Left ventricle myocardium inferior (tissue), 1 donor: ENCODE data around the gene KDF1. TPM values are rescaled to one million over a fixed set of nuclear protein-coding genes. Genes with fewer than 3 reads are reported as not detected.
A peak's percentile ranks its signal among the peaks of the same experiment; 100 is the strongest.

Experiments
- DNase-seq: peaks from one replicate; pipeline ENCODE4 v3.0.0-alpha.2; 2020
- H3K27ac ChIP-seq: fragments of 200-600 bp; replicated peaks from 2 replicates; pipeline ENCODE4 v1.8.0; 2021
- H3K27me3 ChIP-seq: fragments of 200-600 bp; 2 replicates; pipeline ENCODE4 v1.8.0; 2021; ENCODE audit warnings: low read depth
- H3K36me3 ChIP-seq: fragments of 200-600 bp; 2 replicates; pipeline ENCODE4 v1.8.0; 2021
- H3K4me1 ChIP-seq: fragments of 200-600 bp; 2 replicates; pipeline ENCODE4 v1.8.0; 2021
- H3K4me3 ChIP-seq: fragments of 200-600 bp; 2 replicates; pipeline ENCODE4 v1.8.0; 2021; ENCODE audit warnings: mild to moderate bottlenecking, moderate library complexity
- H3K9me3 ChIP-seq: fragments of 200-600 bp; replicated peaks from 2 replicates; pipeline ENCODE4 v1.8.0; 2021
- CTCF ChIP-seq: fragments of 200-600 bp; IDR thresholded peaks from 2 replicates; pipeline ENCODE4 v1.8.0; 2021; ENCODE audit warnings: antibody characterized with exemption, mild to moderate bottlenecking, borderline replicate concordance
- intact Hi-C: fragments of 100-400 bp; cut with micrococcal nuclease; formaldehyde crosslinking; loops from one replicate; pipeline ENCODE4 v1.11.0; 2022
- total RNA-seq: library from RNA; stranded (reverse); fragmentation: NEBNext Ultra II Directional; extraction: Animal tissue kit (Norgen Biotek cat#: 25700); gene quantifications from one replicate; pipeline ENCODE4 v1.2.1, GENCODE V29; 2021
- donor health status: DM: no; HTN: yes; CAD: no; lungs with severe emphysema.

The KDF1 gene
- total RNA-seq, 1 donor from 2014 or later, result 0.27 TPM

- H3K4me1 ChIP-seq, result peaks cover 87% of the 10 kb centered on the region
- no peak for TF ChIP-seq CTCF
- no peak for DNase-seq
Observed at GRCh38 chr1:27000090-27000816, 40.0 kb upstream of the KDF1 start.

GRCh38 chr1:26999440-26999987 lies 39.2 kb upstream of the KDF1 start:
- Histone ChIP-seq H3K36me3 (no peaks in the 10 kb centered on the region), H3K4me1 (peaks cover 87% of the 10 kb centered on the region), H3K4me3 (no peak overlapping the region), H3K27me3 (peaks cover 26% of the 10 kb centered on the region), H3K9me3 (no peaks in the 10 kb centered on the region), H3K27ac (peak overlapping the region; percentile 91)
- peak; percentile 78 for DNase-seq
- no peak for TF ChIP-seq CTCF
- intact Hi-C loops, result loop anchor here (5.0 kb wide), 1 partner anchor 98 kb away; no protein-coding TSS in a partner anchor

More at GRCh38 chr1:27000090-27000816, 40.0 kb upstream of the KDF1 start:
- Histone ChIP-seq H3K27ac (peak overlapping the region; percentile 91), H3K9me3 (no peaks in the 10 kb centered on the region), H3K27me3 (peaks cover 18% of the 10 kb centered on the region), H3K4me3 (no peak overlapping the region), H3K36me3 (no peaks in the 10 kb centered on the region)
- intact Hi-C loops, result no loop called here

- Histone ChIP-seq H3K27me3 (peaks cover 33% of the 10 kb centered on the region), H3K27ac (peak overlapping the region; percentile 91), H3K9me3 (no peaks in the 10 kb centered on the region), H3K4me1 (peaks cover 84% of the 10 kb centered on the region), H3K36me3 (no peaks in the 10 kb centered on the region), H3K4me3 (peak overlapping the region; percentile 56)
- intact Hi-C loops, result loop anchor here (5.0 kb wide), 1 partner anchor 99 kb away; no protein-coding TSS in a partner anchor
- no peak for DNase-seq
- no peak for TF ChIP-seq CTCF
Observed at GRCh38 chr1:26998429-26999300, 38.4 kb upstream of the KDF1 start.

GRCh38 chr1:26996665-26997064 lies 36.4 kb upstream of the KDF1 start:
- no peak for TF ChIP-seq CTCF
- intact Hi-C loops, result loop anchor here (5.0 kb wide), 1 partner anchor 101 kb away; no protein-coding TSS in a partner anchor
- Histone ChIP-seq H3K27ac (peak overlapping the region; percentile 91), H3K9me3 (no peaks in the 10 kb centered on the region), H3K27me3 (peaks cover 53% of the 10 kb centered on the region), H3K36me3 (no peaks in the 10 kb centered on the region), H3K4me1 (peaks cover 86% of the 10 kb centered on the region), H3K4me3 (no peak overlapping the region)
- DNase-seq, result no peak

GRCh38 chr1:26996024-26996423 lies 35.8 kb upstream of the KDF1 start:
- Histone ChIP-seq H3K4me1 (peaks cover 79% of the 10 kb centered on the region), H3K36me3 (no peaks in the 10 kb centered on the region), H3K4me3 (peak overlapping the region; percentile 84), H3K27me3 (peaks cover 59% of the 10 kb centered on the region), H3K9me3 (no peaks in the 10 kb centered on the region), H3K27ac (peak overlapping the region; percentile 91)
- no peak for TF ChIP-seq CTCF
- no peak for DNase-seq
- intact Hi-C loops, result loop anchor here (5.0 kb wide), 1 partner anchor 101 kb away; no protein-coding TSS in a partner anchor
